ENCODE data around the gene MRPL58. TPM values are rescaled to one million over a fixed set of nuclear protein-coding genes. Genes with fewer than 3 reads are reported as not detected.
"Not testable (repeated sequence)": the region's sequence is repeated elsewhere in the genome, so short reads cannot be mapped to it uniquely, and the experiment has no call there.

Gene MRPL58
- total RNA-seq, 3 donors from 2014 or later (not counting 1 experiment from before 2014, with no cell fraction given): 9.0 to 15.7 (median 12.9) TPM

- Mint-ChIP-seq H3K4me3 (no peak overlapping the region), H3K27ac (no peak overlapping the region), H3K27me3 (ENCODE audit: low read depth in 2 of 2) (no peaks in the 10 kb centered on the region), H3K4me1 (no peaks in the 10 kb centered on the region), H3K36me3 (no peaks in the 10 kb centered on the region), H3K9me3 (no peaks in the 10 kb centered on the region)
- intact Hi-C loops (cut with micrococcal nuclease): no loop called here
- no peak for ATAC-seq
- TF ChIP-seq CTCF (IDR thresholded peaks at IDR 0.05): no peak
- no peaks in the 10 kb centered on the region for H3K27me3 ChIP-seq (ENCODE audit: control insufficient read depth, insufficient read depth, low read length)
- 92% methylated on average over 3 of the region's 3 CpGs for WGBS (ENCODE audit: insufficient coverage)
- H3K4me3 ChIP-seq (ENCODE audit: low read length): no peak overlapping the region
- no peaks in the 10 kb centered on the region for H3K9me3 ChIP-seq (ENCODE audit: control insufficient read depth, insufficient read depth, low read length)
- H3K36me3 ChIP-seq (ENCODE audit: control insufficient read depth, insufficient read depth, low read length): no peaks in the 10 kb centered on the region
- DNase-seq: no peak
- H3K27ac ChIP-seq (ENCODE audit: low read length): no peak overlapping the region
- no peaks in the 10 kb centered on the region for H3K4me1 ChIP-seq (ENCODE audit: control insufficient read depth, insufficient read depth, low read length)
Measured at GRCh38 chr17:75004371-75004770, 8.1 kb upstream of the MRPL58 start.

- H3K4me1 Mint-ChIP-seq: no peaks in the 10 kb centered on the region
- H3K4me3 Mint-ChIP-seq: no peak overlapping the region
- ATAC-seq (no peak), DNase-seq (no peak)
- H3K27ac ChIP-seq (ENCODE audit: low read length): no peak overlapping the region
- H3K9me3 Mint-ChIP-seq: no peaks in the 10 kb centered on the region
- H3K27me3 Mint-ChIP-seq (ENCODE audit: low read depth in 2 of 2): no peaks in the 10 kb centered on the region
- H3K4me3 ChIP-seq (ENCODE audit: low read length): no peak overlapping the region
- intact Hi-C loops (cut with micrococcal nuclease): no loop called here
- no peaks in the 10 kb centered on the region for H3K9me3 ChIP-seq (ENCODE audit: control insufficient read depth, insufficient read depth, low read length)
- 96% methylated on average over 7 of the region's 8 CpGs for WGBS (ENCODE audit: insufficient coverage)
- TF ChIP-seq CTCF (IDR thresholded peaks at IDR 0.05): no peak
- no peaks in the 10 kb centered on the region for H3K27me3 ChIP-seq (ENCODE audit: control insufficient read depth, insufficient read depth, low read length)
- no peaks in the 10 kb centered on the region for H3K4me1 ChIP-seq (ENCODE audit: control insufficient read depth, insufficient read depth, low read length)
- H3K36me3 Mint-ChIP-seq: no peaks in the 10 kb centered on the region
- H3K27ac Mint-ChIP-seq: no peak overlapping the region
- no peaks in the 10 kb centered on the region for H3K36me3 ChIP-seq (ENCODE audit: control insufficient read depth, insufficient read depth, low read length)
Measured at GRCh38 chr17:75005291-75005690, 7.2 kb upstream of the MRPL58 start.

GRCh38 chr17:75006084-75006483, 6.4 kb upstream of the MRPL58 start:
- H3K36me3 Mint-ChIP-seq; H3K9me3 ChIP-seq (ENCODE audit: control insufficient read depth, insufficient read depth, low read length); H3K27ac Mint-ChIP-seq; H3K4me1 Mint-ChIP-seq; H3K27me3 ChIP-seq (ENCODE audit: control insufficient read depth, insufficient read depth, low read length); H3K4me1 ChIP-seq (ENCODE audit: control insufficient read depth, insufficient read depth, low read length); H3K27me3 Mint-ChIP-seq (ENCODE audit: low read depth in 2 of 2); H3K9me3 Mint-ChIP-seq; intact Hi-C loops (cut with micrococcal nuclease); H3K36me3 ChIP-seq (ENCODE audit: control insufficient read depth, insufficient read depth, low read length); H3K4me3 ChIP-seq (ENCODE audit: low read length); ATAC-seq; DNase-seq; H3K4me3 Mint-ChIP-seq; H3K27ac ChIP-seq (ENCODE audit: low read length): not testable (repeated sequence)
- 91% methylated on average over 5 of the region's 6 CpGs for WGBS (ENCODE audit: insufficient coverage)

DNA sequence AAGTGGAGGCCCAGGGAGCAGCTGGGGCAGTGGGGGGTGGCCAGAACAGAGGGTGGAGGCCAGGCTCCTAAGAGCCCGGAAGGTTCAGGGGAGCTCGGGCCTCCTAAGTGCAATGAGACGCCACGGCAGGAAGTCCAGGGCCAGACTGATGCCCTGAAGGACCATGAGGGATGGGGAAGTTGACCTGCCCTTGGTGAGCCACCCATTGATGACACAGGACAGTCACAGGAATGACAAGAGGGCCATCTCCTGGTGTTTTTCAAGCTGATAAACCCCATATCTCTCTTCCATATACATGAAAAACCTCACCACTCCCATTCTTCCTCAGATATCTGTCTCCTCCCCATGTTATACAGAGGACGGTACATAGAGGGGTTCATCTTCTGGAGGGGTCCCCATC, 5.8 kb upstream of the MRPL58 start:
- Histone ChIP-seq H3K36me3 (ENCODE audit: control insufficient read depth, insufficient read depth, low read length) (no peaks in the 10 kb centered on the region), H3K4me3 (ENCODE audit: low read length) (no peak overlapping the region), H3K27me3 (ENCODE audit: control insufficient read depth, insufficient read depth, low read length) (no peaks in the 10 kb centered on the region), H3K9me3 (ENCODE audit: control insufficient read depth, insufficient read depth, low read length) (no peaks in the 10 kb centered on the region), H3K27ac (ENCODE audit: low read length) (no peak overlapping the region), H3K4me1 (ENCODE audit: control insufficient read depth, insufficient read depth, low read length) (no peaks in the 10 kb centered on the region)
- no peaks in the 10 kb centered on the region for H3K4me1 Mint-ChIP-seq
- peak in 1 of 2 donors; percentile 37 for DNase-seq
- no peaks in the 10 kb centered on the region for H3K9me3 Mint-ChIP-seq
- no peaks in the 10 kb centered on the region for H3K27me3 Mint-ChIP-seq (ENCODE audit: low read depth in 2 of 2)
- no peak for ATAC-seq
- 93% methylated on average over 5 of the region's 5 CpGs for WGBS (ENCODE audit: insufficient coverage)
- TF ChIP-seq CTCF (IDR thresholded peaks at IDR 0.05): no peak
- H3K27ac Mint-ChIP-seq: no peak overlapping the region
- no peak overlapping the region for H3K4me3 Mint-ChIP-seq
- no peaks in the 10 kb centered on the region for H3K36me3 Mint-ChIP-seq
- intact Hi-C loops (cut with micrococcal nuclease): no loop called here

All from natural killer cell (primary cell).